ENCODE measurements around the gene KNDC1. TPM values are rescaled to one million over a fixed set of nuclear protein-coding genes. Genes with fewer than 3 reads are reported as not detected.

Gene KNDC1
- total and polyA plus RNA-seq, 10 of the 15 experiments (the other 5 are each of a cell fraction or from before 2014, with no cell fraction given) = 0.03 to 0.11 (median 0.05) TPM; not detected in 7

DNA sequence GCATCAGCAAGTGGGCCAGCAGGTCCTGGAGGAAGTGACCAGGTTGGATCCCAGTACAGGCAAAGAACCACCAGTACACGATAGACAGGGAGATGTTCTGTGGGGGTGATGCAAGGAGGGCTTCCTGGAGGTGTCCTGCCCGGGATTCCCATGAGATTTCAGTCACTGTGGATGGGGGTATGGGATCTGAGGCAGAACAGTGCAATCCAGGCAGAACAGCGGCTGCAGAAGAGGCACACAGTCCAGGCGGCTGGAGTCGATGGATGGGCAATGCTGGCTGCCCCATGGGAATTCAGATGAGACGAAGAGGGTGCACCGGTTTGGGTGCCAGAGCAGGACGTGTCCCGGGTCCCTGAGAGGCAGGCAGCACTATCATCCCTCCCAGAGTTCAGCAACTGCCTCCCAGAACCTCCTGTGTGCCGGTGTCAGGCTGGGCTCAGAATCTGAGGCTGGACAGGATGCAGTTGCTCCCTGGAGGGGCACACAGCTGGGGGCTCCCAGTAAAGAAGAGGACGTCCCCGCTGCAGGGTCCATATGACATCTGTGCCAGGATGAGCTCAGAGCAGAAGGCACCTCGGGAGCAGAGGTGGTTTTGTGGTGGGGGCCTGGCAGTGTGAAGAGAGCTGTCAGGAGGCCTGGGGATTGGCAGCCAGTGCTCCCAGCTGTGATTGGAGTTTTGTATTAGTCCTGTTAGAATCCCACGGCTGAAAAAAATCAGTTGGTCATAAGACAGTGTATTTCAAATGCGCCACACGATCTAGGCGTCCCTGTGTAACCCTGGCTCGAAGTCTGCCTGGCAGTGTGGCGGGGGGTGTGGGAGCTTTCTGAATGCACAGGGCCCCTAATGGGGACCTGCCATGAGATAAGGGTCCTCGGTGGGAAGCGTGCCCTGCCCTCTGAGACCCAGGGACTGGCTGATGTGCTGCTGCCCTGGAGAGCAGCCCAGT lies 3.2 kb downstream of the KNDC1 start:
- ATAC-seq (no peak), FAIRE-seq (no peak), DNase-seq (ENCODE audit: low read depth, low spot score) (no peak)
- Histone ChIP-seq H4K20me1 (ENCODE audit: control insufficient read depth, insufficient read depth) (no peaks in the 10 kb centered on the region), H3K27me3 (replicated peaks in 1 of 2; ENCODE audit: control insufficient read depth in 2 of 2, insufficient read depth in 2 of 2, low read length in 1 of 2) (no peaks in the 10 kb centered on the region), H3K4me3 (no peak overlapping the region), H3K9ac (ENCODE audit: control insufficient read depth, insufficient read depth, low read length) (no peak overlapping the region), H3K79me2 (ENCODE audit: control insufficient read depth, insufficient read depth, low read length) (no peaks in the 10 kb centered on the region), H3K36me3 (ENCODE audit: control insufficient read depth in 2 of 2, insufficient read depth in 2 of 2, low read length in 1 of 2) (no peaks in the 10 kb centered on the region), H3K9me3 (replicated peaks; ENCODE audit: control insufficient read depth, insufficient read depth, low read length) (no peaks in the 10 kb centered on the region; the same call in 2 of the 3 replicates), H3K4me2 (ENCODE audit: control insufficient read depth, insufficient read depth) (no peak overlapping the region), H2AFZ (ENCODE audit: control insufficient read depth, low read depth, low read length) (no peak overlapping the region), H3K27ac (ENCODE audit: control insufficient read depth, insufficient read depth) (no peak overlapping the region), H3K4me1 (ENCODE audit: control insufficient read depth, insufficient read depth, low read length) (no peaks in the 10 kb centered on the region)
- no peak for TF ChIP-seq SREBF1 (IDR thresholded peaks at IDR 0.05; ENCODE audit: low read length)
- no peak for TF ChIP-seq SIN3A (IDR thresholded peaks at IDR 0.05; ENCODE audit: low read depth, low read length)
- TF ChIP-seq, protein P1, sequence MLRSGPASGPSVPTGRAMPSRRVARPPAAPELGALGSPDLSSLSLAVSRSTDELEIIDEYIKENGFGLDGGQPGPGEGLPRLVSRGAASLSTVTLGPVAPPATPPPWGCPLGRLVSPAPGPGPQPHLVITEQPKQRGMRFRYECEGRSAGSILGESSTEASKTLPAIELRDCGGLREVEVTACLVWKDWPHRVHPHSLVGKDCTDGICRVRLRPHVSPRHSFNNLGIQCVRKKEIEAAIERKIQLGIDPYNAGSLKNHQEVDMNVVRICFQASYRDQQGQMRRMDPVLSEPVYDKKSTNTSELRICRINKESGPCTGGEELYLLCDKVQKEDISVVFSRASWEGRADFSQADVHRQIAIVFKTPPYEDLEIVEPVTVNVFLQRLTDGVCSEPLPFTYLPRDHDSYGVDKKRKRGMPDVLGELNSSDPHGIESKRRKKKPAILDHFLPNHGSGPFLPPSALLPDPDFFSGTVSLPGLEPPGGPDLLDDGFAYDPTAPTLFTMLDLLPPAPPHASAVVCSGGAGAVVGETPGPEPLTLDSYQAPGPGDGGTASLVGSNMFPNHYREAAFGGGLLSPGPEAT (IDR thresholded peaks at IDR 0.05; ENCODE audit: low read depth) = no peak
- TF ChIP-seq, protein P2, sequence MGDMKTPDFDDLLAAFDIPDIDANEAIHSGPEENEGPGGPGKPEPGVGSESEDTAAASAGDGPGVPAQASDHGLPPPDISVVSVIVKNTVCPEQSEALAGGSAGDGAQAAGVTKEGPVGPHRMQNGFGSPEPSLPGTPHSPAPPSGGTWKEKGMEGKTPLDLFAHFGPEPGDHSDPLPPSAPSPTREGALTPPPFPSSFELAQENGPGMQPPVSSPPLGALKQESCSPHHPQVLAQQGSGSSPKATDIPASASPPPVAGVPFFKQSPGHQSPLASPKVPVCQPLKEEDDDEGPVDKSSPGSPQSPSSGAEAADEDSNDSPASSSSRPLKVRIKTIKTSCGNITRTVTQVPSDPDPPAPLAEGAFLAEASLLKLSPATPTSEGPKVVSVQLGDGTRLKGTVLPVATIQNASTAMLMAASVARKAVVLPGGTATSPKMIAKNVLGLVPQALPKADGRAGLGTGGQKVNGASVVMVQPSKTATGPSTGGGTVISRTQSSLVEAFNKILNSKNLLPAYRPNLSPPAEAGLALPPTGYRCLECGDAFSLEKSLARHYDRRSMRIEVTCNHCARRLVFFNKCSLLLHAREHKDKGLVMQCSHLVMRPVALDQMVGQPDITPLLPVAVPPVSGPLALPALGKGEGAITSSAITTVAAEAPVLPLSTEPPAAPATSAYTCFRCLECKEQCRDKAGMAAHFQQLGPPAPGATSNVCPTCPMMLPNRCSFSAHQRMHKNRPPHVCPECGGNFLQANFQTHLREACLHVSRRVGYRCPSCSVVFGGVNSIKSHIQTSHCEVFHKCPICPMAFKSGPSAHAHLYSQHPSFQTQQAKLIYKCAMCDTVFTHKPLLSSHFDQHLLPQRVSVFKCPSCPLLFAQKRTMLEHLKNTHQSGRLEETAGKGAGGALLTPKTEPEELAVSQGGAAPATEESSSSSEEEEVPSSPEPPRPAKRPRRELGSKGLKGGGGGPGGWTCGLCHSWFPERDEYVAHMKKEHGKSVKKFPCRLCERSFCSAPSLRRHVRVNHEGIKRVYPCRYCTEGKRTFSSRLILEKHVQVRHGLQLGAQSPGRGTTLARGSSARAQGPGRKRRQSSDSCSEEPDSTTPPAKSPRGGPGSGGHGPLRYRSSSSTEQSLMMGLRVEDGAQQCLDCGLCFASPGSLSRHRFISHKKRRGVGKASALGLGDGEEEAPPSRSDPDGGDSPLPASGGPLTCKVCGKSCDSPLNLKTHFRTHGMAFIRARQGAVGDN (IDR thresholded peaks at IDR 0.05) = no peak
- TF ChIP-seq NFIC (IDR thresholded peaks at IDR 0.05; ENCODE audit: low read depth, low read length) = no peak
- no peak for TF ChIP-seq ZNF207 (IDR thresholded peaks at IDR 0.05; ENCODE audit: borderline replicate concordance)
- no peak for TF ChIP-seq EZH2 (IDR thresholded peaks at IDR 0.05; ENCODE audit: borderline replicate concordance, control insufficient read depth, low read depth, low read length)
- no peak for TF ChIP-seq PAX8 (IDR thresholded peaks at IDR 0.05)
- TF ChIP-seq NFYB (IDR thresholded peaks at IDR 0.05; ENCODE audit: insufficient read depth, low read depth, low read length) = no peak
- TF ChIP-seq ZSCAN29 (IDR thresholded peaks at IDR 0.05) = no peak
- TF ChIP-seq PML (IDR thresholded peaks at IDR 0.05; ENCODE audit: low read length) = no peak
- no peak for TF ChIP-seq FOXK2 (IDR thresholded peaks at IDR 0.05)
- TF ChIP-seq TARDBP (IDR thresholded peaks at IDR 0.05; ENCODE audit: borderline replicate concordance) = no peak
- TF ChIP-seq, protein P3, sequence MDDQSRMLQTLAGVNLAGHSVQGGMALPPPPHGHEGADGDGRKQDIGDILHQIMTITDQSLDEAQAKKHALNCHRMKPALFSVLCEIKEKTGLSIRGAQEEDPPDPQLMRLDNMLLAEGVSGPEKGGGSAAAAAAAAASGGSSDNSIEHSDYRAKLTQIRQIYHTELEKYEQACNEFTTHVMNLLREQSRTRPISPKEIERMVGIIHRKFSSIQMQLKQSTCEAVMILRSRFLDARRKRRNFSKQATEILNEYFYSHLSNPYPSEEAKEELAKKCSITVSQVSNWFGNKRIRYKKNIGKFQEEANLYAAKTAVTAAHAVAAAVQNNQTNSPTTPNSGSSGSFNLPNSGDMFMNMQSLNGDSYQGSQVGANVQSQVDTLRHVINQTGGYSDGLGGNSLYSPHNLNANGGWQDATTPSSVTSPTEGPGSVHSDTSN (IDR thresholded peaks at IDR 0.05; ENCODE audit: insufficient replicate concordance, low read depth, low read length) = no peak
- no peak for TF ChIP-seq CHD1 (IDR thresholded peaks at IDR 0.05; ENCODE audit: low read depth, low read length)
- ChIA-PET RAD21 (ENCODE audit: unreplicated experiment) (no interaction called here), POLR2A (no interaction called here), SMC1A (ENCODE audit: uncharacterized antibody, unreplicated experiment) (no interaction called here), CTCF (no interaction called here)
- 23% methylated on average over 21 of the region's 21 CpGs for WGBS (ENCODE audit: insufficient coverage, insufficient replicate concordance, low lambda C conversion rate, missing lambda C conversion rate)
- intact Hi-C loops (cut with micrococcal nuclease; ENCODE audit: unreplicated experiment) = no loop called here
- BruUV-seq (replicated peaks) = no TSS peak
- in situ Hi-C loops (cut with MboI) = no loop called here
